D721Med (cell line): ENCODE measurements around the gene RGS10.

Experiments used
- DNase-seq: peaks from one replicate; pipeline ENCODE4 v3.0.0; 2011; ENCODE audit warnings: low spot score; ENCODE audit not compliant: insufficient read length
- FAIRE-seq: peaks from 2 replicates; lab custom pipeline; 2011; peaks lifted over from hg19 to GRCh38; lab: Jason Lieb, UNC
- CTCF ChIP-seq: IDR thresholded peaks from 2 replicates; pipeline ENCODE4 v1.5.1; 2012; ENCODE audit warnings: mild to moderate bottlenecking, control low read depth; ENCODE audit not compliant: insufficient read depth; ENCODE audit errors: missing control alignments

The RGS10 gene

DNA sequence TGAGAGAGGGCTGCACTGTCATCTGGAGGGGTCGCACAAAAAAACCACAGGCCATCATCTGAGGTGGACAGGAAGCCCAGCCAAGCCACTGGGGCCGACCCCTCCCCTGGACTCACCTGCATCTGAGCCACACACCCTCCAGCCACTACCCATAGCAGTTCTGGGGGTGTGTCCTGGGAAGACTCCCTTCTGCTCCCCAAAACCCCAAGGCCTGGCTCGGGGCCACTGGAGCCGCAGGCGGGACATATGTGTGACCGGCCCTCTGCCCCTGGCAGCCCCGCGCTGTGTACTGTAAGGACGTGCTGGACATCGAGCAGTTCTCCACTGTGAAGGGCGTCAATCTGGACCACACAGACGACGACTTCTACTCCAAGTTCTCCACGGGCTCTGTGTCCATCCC is 90.1 kb downstream of the RGS10 start:
- FAIRE-seq (no peak), DNase-seq (no peak)
- TF ChIP-seq CTCF = no peak

- TF ChIP-seq CTCF = no peak
- no peak for DNase-seq
- FAIRE-seq = no peak
These were observed 91.1 kb downstream of the RGS10 start for GRCh38 chr10:119451300-119451896.

GRCh38 chr10:119450606-119451299 is 91.8 kb downstream of the RGS10 start:
- no peak for FAIRE-seq
- no peak for TF ChIP-seq CTCF

More at GRCh38 chr10:119450606-119451299, 91.8 kb downstream of the RGS10 start:
- DNase-seq = no peak
